Right atrium auricular region (tissue), 2 donors: ENCODE data around the gene OPRL1. TPM values are rescaled to one million over a fixed set of nuclear protein-coding genes. Genes with fewer than 3 reads are reported as not detected.

ENCODE experiments used
- DNase-seq: peaks from one replicate; pipeline ENCODE4 v3.0.0-alpha.2; 2019; ENCODE audit warnings: low spot score
- H3K27ac ChIP-seq, 2 donors: fragments of 200-600 bp; sonication (generic); 1 replicate in 1 of 2; 2 replicates in 1 of 2; pipeline ENCODE4 v1.5.1; 2016 to 2019
- H3K27me3 ChIP-seq, 2 donors: fragments of 200-600 bp; sonication (generic); one replicate each; pipeline versions ENCODE4 v1.5.1 to v1.6.0; 2017 to 2019
- H3K36me3 ChIP-seq: fragments of 200-600 bp; sonication (generic); one replicate; pipeline ENCODE4 v1.5.1; 2016
- H3K4me1 ChIP-seq, 2 donors: fragments of 200-600 bp; sonication (generic); one replicate each; pipeline versions ENCODE4 v1.5.1 to v1.6.0; 2017 to 2019
- H3K4me3 ChIP-seq, 2 donors: fragments of 200-600 bp; sonication (generic); 1 replicate in 1 of 2; 2 replicates in 1 of 2; pipeline ENCODE4 v1.5.1; 2017 to 2019; ENCODE audit warnings: mild to moderate bottlenecking in 1 of 2, moderate library complexity in 1 of 2
- H3K9me3 ChIP-seq, 2 donors: fragments of 200-600 bp; sonication (generic); one replicate each; pipeline ENCODE4 v1.5.1; 2019
- CTCF ChIP-seq, 2 donors: fragments of 200-600 bp; sonication (generic); IDR thresholded peaks; one replicate each; pipeline ENCODE4 v1.5.1; 2019; ENCODE audit warnings: antibody characterized with exemption in 2 of 2
- total RNA-seq, 2 donors: library from RNA; depleted of rRNA; stranded (reverse); fragments of >200 nt; gene quantifications; one replicate each; pipeline ENCODE4 v1.1.0, GENCODE V29; 2016

Gene OPRL1
- total RNA-seq, 2 donors from 2014 or later = 0.75 to 1.4 TPM

- Histone ChIP-seq H3K9me3 (no peaks in the 10 kb centered on the region), H3K27me3 (no peaks in the 10 kb centered on the region), H3K36me3 (no peaks in the 10 kb centered on the region), H3K27ac (peak overlapping the region; percentile 57 to 76), H3K4me1 (peaks cover 0 to 33% of the 10 kb centered on the region in 2 donors), H3K4me3 (peak overlapping the region; percentile 79 to 97)
- DNase-seq = no peak
- TF ChIP-seq CTCF (IDR thresholded peaks at IDR 0.05) = no peak
Measured at GRCh38 chr20:64064145-64064698, 15.7 kb upstream of the OPRL1 start.

- H3K27me3 ChIP-seq = no peaks in the 10 kb centered on the region
- no peak for DNase-seq
- peaks cover 0 to 33% of the 10 kb centered on the region in 2 donors for H3K4me1 ChIP-seq
- H3K4me3 ChIP-seq = no peak overlapping the region
- H3K27ac ChIP-seq = no peak overlapping the region
- no peaks in the 10 kb centered on the region for H3K36me3 ChIP-seq
- TF ChIP-seq CTCF (IDR thresholded peaks at IDR 0.05) = no peak
- no peaks in the 10 kb centered on the region for H3K9me3 ChIP-seq
Measured at GRCh38 chr20:64065062-64065973, 14.6 kb upstream of the OPRL1 start.

DNA sequence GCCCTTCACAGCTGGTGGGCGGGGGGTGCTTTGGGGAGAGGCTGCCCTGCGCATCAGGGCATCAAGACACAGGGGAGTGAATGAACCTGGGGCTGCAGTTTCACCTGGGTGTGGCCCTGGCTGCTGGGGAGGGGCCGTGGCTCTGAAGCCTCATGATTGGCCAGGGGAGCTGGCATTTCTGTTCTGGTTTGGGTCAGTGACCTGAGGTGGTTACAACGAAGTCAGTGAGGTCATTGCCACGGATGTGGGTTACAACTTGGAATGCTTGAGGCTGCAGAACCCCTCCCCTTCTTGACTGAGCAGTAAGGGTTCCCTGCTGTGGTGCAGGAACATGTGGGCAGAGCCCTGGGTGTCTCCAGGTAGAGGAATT is 13.9 kb upstream of the OPRL1 start:
- no peak for DNase-seq
- Histone ChIP-seq H3K27me3 (no peaks in the 10 kb centered on the region), H3K9me3 (no peaks in the 10 kb centered on the region), H3K27ac (no peak overlapping the region), H3K4me3 (no peak overlapping the region), H3K36me3 (no peaks in the 10 kb centered on the region), H3K4me1 (peaks cover 0 to 33% of the 10 kb centered on the region in 2 donors)
- TF ChIP-seq CTCF (IDR thresholded peaks at IDR 0.05) = no peak

- H3K4me1 ChIP-seq = peaks cover 0 to 32% of the 10 kb centered on the region in 2 donors
- no peaks in the 10 kb centered on the region for H3K9me3 ChIP-seq
- no peak for DNase-seq
- no peak for TF ChIP-seq CTCF (IDR thresholded peaks at IDR 0.05)
- H3K4me3 ChIP-seq = no peak overlapping the region
- no peaks in the 10 kb centered on the region for H3K27me3 ChIP-seq
- H3K27ac ChIP-seq = no peak overlapping the region
- H3K36me3 ChIP-seq = no peaks in the 10 kb centered on the region
Measured at GRCh38 chr20:64067005-64067632, 12.8 kb upstream of the OPRL1 start.

- Histone ChIP-seq H3K9me3 (no peaks in the 10 kb centered on the region), H3K4me3 (no peak overlapping the region), H3K36me3 (peaks cover 6% of the 10 kb centered on the region), H3K27ac (no peak overlapping the region), H3K27me3 (no peaks in the 10 kb centered on the region), H3K4me1 (peaks cover 0 to 25% of the 10 kb centered on the region in 2 donors)
- DNase-seq = no peak
- no peak for TF ChIP-seq CTCF (IDR thresholded peaks at IDR 0.05)
Measured at GRCh38 chr20:64067733-64068307, 12.1 kb upstream of the OPRL1 start.
